Tibial artery (tissue), 4 donors: ENCODE measurements around the gene PIP4K2A.
"Not testable (repeated sequence)": the region's sequence is repeated elsewhere in the genome, so short reads cannot be mapped to it uniquely, and the experiment has no call there.

Experiments
- DNase-seq, 2 donors: peaks; one replicate each; pipeline ENCODE4 v3.0.0-alpha.2; 2019
- H3K27ac ChIP-seq, 2 donors: fragments of 200-600 bp; sonication (generic) in 1 of 2; 1 replicate in 1 of 2; 2 replicates in 1 of 2; pipeline ENCODE4 v1.5.1; 2018 to 2019; ENCODE audit warnings: mild to moderate bottlenecking in 1 of 2
- H3K27me3 ChIP-seq, 2 donors: fragments of 200-600 bp; sonication (generic) in 1 of 2; one replicate each; pipeline versions ENCODE4 v1.5.1 to v1.6.0; 2016 to 2019
- H3K36me3 ChIP-seq, 3 donors: fragments of 200-600 bp; sonication (generic) in 2 of 3; one replicate each; pipeline ENCODE4 v1.5.1; 2016 to 2019; ENCODE audit warnings: mild to moderate bottlenecking in 2 of 3
- H3K4me1 ChIP-seq, 4 donors: fragments of 200-600 bp; sonication (generic) in 2 of 4; 1 replicate in 3 of 4; 2 replicates in 1 of 4; pipeline ENCODE4 v1.5.1; 2016 to 2019
- H3K4me3 ChIP-seq, 2 donors: fragments of 200-600 bp; sonication (generic) in 1 of 2; 1 replicate in 1 of 2; 2 replicates in 1 of 2; pipeline ENCODE4 v1.5.1; 2018 to 2019; ENCODE audit warnings: mild to moderate bottlenecking in 2 of 2
- H3K9me3 ChIP-seq, 3 donors: fragments of 200-600 bp; sonication (generic) in 1 of 3; one replicate each; pipeline ENCODE4 v1.5.1; 2016 to 2019
- CTCF ChIP-seq, 2 experiments: fragments of 200-600 bp in 1 of 2; fragments of 450-650 bp in 1 of 2; IDR thresholded peaks; one replicate each; pipeline ENCODE4 v1.5.1; 2017 to 2019; ENCODE audit warnings: antibody characterized with exemption in 2 of 2, mild to moderate bottlenecking in 1 of 2, moderate library complexity in 1 of 2
- intact Hi-C: fragments of 100-400 bp; cut with DNase I; formaldehyde crosslinking; loops from one replicate; pipeline ENCODE4 v1.15.0; 2023; ENCODE audit warnings: low total_unique reads

The PIP4K2A gene

GRCh38 chr10:22536620-22537019, 177.8 kb downstream of the PIP4K2A start:
- peaks cover 53 to 60% (median 57%) of the 10 kb centered on the region in 3 donors for H3K36me3 ChIP-seq
- no peaks in the 10 kb centered on the region for H3K4me1 ChIP-seq
- H3K9me3 ChIP-seq, result no peaks in the 10 kb centered on the region
- TF ChIP-seq CTCF (IDR thresholded peaks at IDR 0.05), result no peak
- H3K27ac ChIP-seq, result no peak overlapping the region
- no peak for DNase-seq
- intact Hi-C loops, result no loop called here
- H3K4me3 ChIP-seq, result no peak overlapping the region
- H3K27me3 ChIP-seq, result no peaks in the 10 kb centered on the region

- no peaks in the 10 kb centered on the region for H3K27me3 ChIP-seq
- no peak for TF ChIP-seq CTCF (IDR thresholded peaks at IDR 0.05)
- peaks cover 40 to 46% (median 41%) of the 10 kb centered on the region in 3 donors for H3K36me3 ChIP-seq
- DNase-seq, result no peak
- no peak overlapping the region for H3K4me3 ChIP-seq
- no peaks in the 10 kb centered on the region for H3K4me1 ChIP-seq
- H3K9me3 ChIP-seq, result peaks cover 2 to 7% (median 6%) of the 10 kb centered on the region in 3 donors
- no peak overlapping the region for H3K27ac ChIP-seq
- intact Hi-C loops, result no loop called here
These were observed 179.4 kb downstream of the PIP4K2A start for GRCh38 chr10:22534849-22535604.

GRCh38 chr10:22531441-22531840, 182.9 kb downstream of the PIP4K2A start:
- H3K9me3 ChIP-seq, result peaks cover 3 to 32% (median 16%) of the 10 kb centered on the region in 3 donors
- no peak overlapping the region for H3K27ac ChIP-seq
- intact Hi-C loops, result no loop called here
- H3K4me3 ChIP-seq, result no peak overlapping the region
- TF ChIP-seq CTCF (IDR thresholded peaks at IDR 0.05), result no peak
- H3K36me3 ChIP-seq, result peaks cover 7 to 15% (median 9%) of the 10 kb centered on the region in 3 donors
- DNase-seq, result no peak
- no peaks in the 10 kb centered on the region for H3K4me1 ChIP-seq
- no peaks in the 10 kb centered on the region for H3K27me3 ChIP-seq

- H3K36me3 ChIP-seq, result peaks cover 4 to 10% (median 5%) of the 10 kb centered on the region in 3 donors
- H3K27ac ChIP-seq, result no peak overlapping the region
- no peak overlapping the region for H3K4me3 ChIP-seq
- H3K9me3 ChIP-seq, result peaks cover 3 to 36% (median 20%) of the 10 kb centered on the region in 3 donors
- intact Hi-C loops, result no loop called here
- H3K27me3 ChIP-seq, result no peaks in the 10 kb centered on the region
- TF ChIP-seq CTCF (IDR thresholded peaks at IDR 0.05), result no peak
- no peaks in the 10 kb centered on the region for H3K4me1 ChIP-seq
- DNase-seq, result no peak
These were observed 183.4 kb downstream of the PIP4K2A start for GRCh38 chr10:22531008-22531407.

- Histone ChIP-seq H3K4me3 (no peak overlapping the region), H3K4me1 (no peaks in the 10 kb centered on the region), H3K9me3 (peaks cover 3 to 67% (median 35%) of the 10 kb centered on the region in 3 donors), H3K27ac (no peak overlapping the region), H3K27me3 (no peaks in the 10 kb centered on the region), H3K36me3 (no peaks in the 10 kb centered on the region)
- no peak for DNase-seq
- TF ChIP-seq CTCF (IDR thresholded peaks at IDR 0.05), result no peak
- intact Hi-C loops, result no loop called here
These were observed 186.9 kb downstream of the PIP4K2A start for GRCh38 chr10:22527520-22527919.

- peaks cover 0 to 69% (median 28%) of the 10 kb centered on the region in 3 donors for H3K9me3 ChIP-seq
- H3K4me1 ChIP-seq, H3K36me3 ChIP-seq, DNase-seq, intact Hi-C loops, H3K4me3 ChIP-seq, H3K27me3 ChIP-seq, H3K27ac ChIP-seq: not testable (repeated sequence)
These were observed 190.0 kb downstream of the PIP4K2A start for GRCh38 chr10:22524333-22524732.

GRCh38 chr10:22520645-22521044, 193.7 kb downstream of the PIP4K2A start:
- H3K27ac ChIP-seq, H3K27me3 ChIP-seq, H3K36me3 ChIP-seq, H3K4me3 ChIP-seq, intact Hi-C loops, DNase-seq, H3K4me1 ChIP-seq: not testable (repeated sequence)
- H3K9me3 ChIP-seq, result peaks cover 0 to 38% (median 12%) of the 10 kb centered on the region in 3 donors
